Testis (tissue), 3 donors: ENCODE measurements around the gene COPS9. TPM values are rescaled to one million over a fixed set of nuclear protein-coding genes. Genes with fewer than 3 reads are reported as not detected.

Source experiments
- DNase-seq: peaks from one replicate; pipeline ENCODE4 v3.0.0-alpha.2; 2019
- H3K27ac ChIP-seq, 2 donors: fragments of 200-600 bp; sonication (generic); one replicate each; pipeline ENCODE4 v1.5.1; 2019
- H3K27me3 ChIP-seq: fragments of 200-600 bp; sonication (generic); one replicate; pipeline ENCODE4 v1.5.1; 2019
- H3K36me3 ChIP-seq: fragments of 200-600 bp; sonication (generic); one replicate; pipeline ENCODE4 v1.5.1; 2017; ENCODE audit warnings: low read depth; ENCODE audit errors: missing control alignments
- H3K4me1 ChIP-seq: fragments of 200-600 bp; sonication (generic); one replicate; pipeline ENCODE4 v1.5.1; 2019
- H3K4me3 ChIP-seq, 2 donors: fragments of 200-600 bp; sonication (generic); one replicate each; pipeline ENCODE4 v1.5.1; 2017 to 2019
- H3K9me3 ChIP-seq: fragments of 200-600 bp; sonication (generic); one replicate; pipeline ENCODE4 v1.5.1; 2017
- POLR2A ChIP-seq: fragments of 450-650 bp; IDR thresholded peaks from one replicate; pipeline ENCODE4 v1.6.1; 2017; ENCODE audit warnings: antibody characterized with exemption, mild to moderate bottlenecking, moderate library complexity
- WGBS, 2 donors: methylation state at CpG; one replicate each; pipeline ENCODE4 v1.1.5; 2018; 5-methylcytosine and 5-hydroxymethylcytosine counted together
- intact Hi-C: fragments of 100-400 bp; cut with DNase I; formaldehyde crosslinking; loops from one replicate; pipeline ENCODE4 v1.15.1; 2023; ENCODE audit warnings: low total_unique reads
- polyA plus RNA-seq: library from polyadenylated mRNA; stranded (reverse); fragments of 350-450 nt; fragmentation: Illumina TruSeq; extraction: RNeasy Lipid Tissue Mini Kit (QIAGEN cat#74804); gene quantifications from one replicate; pipeline ENCODE4 v1.2.3, GENCODE V29; 2014; ENCODE audit warnings: low read depth, low replicate concordance; ENCODE audit not compliant: insufficient read depth
- total RNA-seq, 2 donors: library from RNA; depleted of rRNA; stranded (reverse); fragments of >200 nt; gene quantifications; one replicate each; pipeline ENCODE4 v1.2.3, GENCODE V29; 2016
- TF ChIP-seq, protein P1 (sequence below), 3 experiments: fragments of 450-650 bp in 2 of 3; fragments of 200-600 bp in 1 of 3; sonication (generic) in 1 of 3; IDR thresholded peaks; one replicate each; pipeline ENCODE4 v1.5.1; 2016 to 2019; ENCODE audit warnings: antibody characterized with exemption in 3 of 3, mild to moderate bottlenecking in 2 of 3, moderate library complexity in 1 of 3

The COPS9 gene
- total and polyA plus RNA-seq, 3 donors from 2014 or later: 167 to 201 (median 170) TPM

DNA sequence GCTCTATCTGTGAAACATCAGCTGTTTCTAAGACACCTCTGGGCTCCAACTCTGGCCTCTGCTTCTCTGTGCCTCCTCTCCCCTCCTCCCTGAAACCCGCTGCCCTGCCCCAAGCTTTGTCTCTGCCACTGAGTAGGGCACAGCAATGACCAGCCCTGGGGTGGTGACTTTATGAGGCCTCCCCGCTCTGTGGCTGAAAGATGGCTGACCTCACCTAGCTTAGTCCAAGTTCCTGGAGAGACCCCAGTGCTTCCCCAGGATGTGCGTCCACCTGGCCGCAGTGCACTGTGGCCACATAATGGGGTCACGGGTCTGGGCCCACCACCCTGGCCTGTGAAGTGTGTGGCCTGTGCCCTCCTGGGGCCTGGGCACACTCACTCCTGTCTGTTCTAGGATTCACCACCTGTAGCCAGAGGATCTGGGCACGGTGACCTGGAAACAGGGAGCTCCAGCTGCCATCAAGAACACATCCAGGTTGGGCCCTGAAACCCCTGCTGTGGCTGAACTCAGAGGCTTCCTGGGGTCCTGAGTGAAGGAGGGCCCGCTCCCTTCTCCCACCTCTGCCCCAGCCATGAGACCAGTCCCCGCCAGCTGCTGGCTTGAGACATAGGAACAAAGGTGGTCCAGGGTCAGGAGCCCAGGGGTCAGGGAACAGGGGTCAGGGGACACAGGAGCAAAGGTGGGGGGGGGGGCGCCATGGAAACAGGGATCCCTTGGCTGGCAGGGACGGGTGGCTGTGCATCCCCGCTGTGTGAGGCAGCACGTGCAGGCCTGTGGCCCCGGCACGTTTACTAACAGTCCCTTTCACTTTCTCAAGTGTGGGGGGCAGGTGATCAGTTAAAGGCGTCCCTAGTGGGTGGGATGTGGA is 33.6 kb upstream of the COPS9 start:
- Histone ChIP-seq H3K27ac (no peak overlapping the region), H3K27me3 (no peaks in the 10 kb centered on the region), H3K4me3 (no peak overlapping the region), H3K36me3 (no peaks in the 10 kb centered on the region), H3K9me3 (no peaks in the 10 kb centered on the region), H3K4me1 (no peaks in the 10 kb centered on the region)
- intact Hi-C loops: no loop called here
- 83 to 85% methylated on average over 8 to 15 of the region's 15 CpGs for WGBS, 2 donors
- TF ChIP-seq, protein P1, sequence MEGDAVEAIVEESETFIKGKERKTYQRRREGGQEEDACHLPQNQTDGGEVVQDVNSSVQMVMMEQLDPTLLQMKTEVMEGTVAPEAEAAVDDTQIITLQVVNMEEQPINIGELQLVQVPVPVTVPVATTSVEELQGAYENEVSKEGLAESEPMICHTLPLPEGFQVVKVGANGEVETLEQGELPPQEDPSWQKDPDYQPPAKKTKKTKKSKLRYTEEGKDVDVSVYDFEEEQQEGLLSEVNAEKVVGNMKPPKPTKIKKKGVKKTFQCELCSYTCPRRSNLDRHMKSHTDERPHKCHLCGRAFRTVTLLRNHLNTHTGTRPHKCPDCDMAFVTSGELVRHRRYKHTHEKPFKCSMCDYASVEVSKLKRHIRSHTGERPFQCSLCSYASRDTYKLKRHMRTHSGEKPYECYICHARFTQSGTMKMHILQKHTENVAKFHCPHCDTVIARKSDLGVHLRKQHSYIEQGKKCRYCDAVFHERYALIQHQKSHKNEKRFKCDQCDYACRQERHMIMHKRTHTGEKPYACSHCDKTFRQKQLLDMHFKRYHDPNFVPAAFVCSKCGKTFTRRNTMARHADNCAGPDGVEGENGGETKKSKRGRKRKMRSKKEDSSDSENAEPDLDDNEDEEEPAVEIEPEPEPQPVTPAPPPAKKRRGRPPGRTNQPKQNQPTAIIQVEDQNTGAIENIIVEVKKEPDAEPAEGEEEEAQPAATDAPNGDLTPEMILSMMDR (IDR thresholded peaks at IDR 0.05): no peak
- TF ChIP-seq POLR2A: no peak
- DNase-seq: no peak

DNA sequence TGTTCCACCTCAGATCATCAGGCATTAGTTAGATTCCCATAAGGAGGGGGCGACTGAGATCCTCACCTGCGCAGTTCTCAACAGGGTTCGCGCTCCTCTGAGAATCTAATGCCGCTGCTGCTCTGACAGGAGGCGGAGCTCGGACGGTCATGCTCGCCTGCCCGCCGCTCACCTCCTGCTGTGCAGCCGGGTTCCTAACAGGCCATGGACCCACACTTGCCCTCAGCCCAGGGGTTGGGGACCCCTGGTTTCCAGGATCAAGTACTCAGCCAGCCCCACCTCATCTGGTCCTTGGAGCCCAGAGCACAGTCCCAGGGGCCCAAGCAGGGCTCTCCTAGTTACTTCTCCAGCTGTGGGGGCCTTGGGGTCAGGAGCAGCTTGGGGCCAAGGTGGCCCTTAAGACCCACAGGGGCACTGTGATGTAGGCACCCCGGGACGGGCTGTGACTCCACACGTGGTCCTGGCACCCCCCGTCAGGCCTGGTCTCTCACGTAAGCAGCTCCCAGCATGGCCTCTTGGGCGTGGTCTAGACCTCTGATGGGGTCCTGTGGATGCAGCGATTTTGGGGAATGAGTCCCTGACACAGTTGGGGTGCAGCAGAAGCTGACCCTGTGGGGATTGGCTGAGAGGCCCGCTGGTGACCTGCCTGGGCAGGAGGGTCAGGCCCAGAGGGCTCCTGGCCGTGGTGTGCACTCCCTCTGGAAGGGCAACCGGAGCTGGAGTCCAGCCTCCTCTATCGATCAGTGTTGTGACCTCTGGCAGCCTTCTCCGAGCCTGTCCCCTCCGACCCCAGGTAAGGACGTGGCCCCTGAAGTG is 32.6 kb upstream of the COPS9 start:
- intact Hi-C loops: no loop called here
- TF ChIP-seq, protein P1 (IDR thresholded peaks at IDR 0.05): no peak
- no peak for TF ChIP-seq POLR2A
- H3K4me3 ChIP-seq: no peak overlapping the region
- H3K27me3 ChIP-seq: no peaks in the 10 kb centered on the region
- H3K9me3 ChIP-seq: no peaks in the 10 kb centered on the region
- H3K4me1 ChIP-seq: no peaks in the 10 kb centered on the region
- H3K36me3 ChIP-seq: no peaks in the 10 kb centered on the region
- no peak for DNase-seq
- WGBS, 2 donors: 93 to 96% methylated on average over 15 to 26 of the region's 26 CpGs
- no peak overlapping the region for H3K27ac ChIP-seq

DNA sequence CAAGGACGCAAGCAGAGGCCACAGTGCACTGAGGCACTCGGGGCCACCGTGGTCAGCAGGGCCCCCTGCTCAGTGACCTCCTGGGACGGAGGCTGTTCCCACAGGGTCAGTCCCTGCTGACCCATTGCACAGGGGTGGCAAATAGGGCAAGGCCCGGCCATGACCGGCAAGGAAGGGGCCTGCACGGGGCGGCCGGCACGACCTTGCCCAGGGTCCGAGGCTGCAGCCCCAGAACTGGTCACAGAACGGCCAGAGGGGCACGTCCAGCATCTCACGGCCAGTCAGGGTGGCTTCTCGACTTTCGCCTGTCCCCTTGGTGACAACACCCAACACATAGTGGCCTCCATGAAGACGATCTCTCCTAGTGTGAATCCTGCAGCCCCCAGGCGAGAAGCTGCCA is 31.9 kb upstream of the COPS9 start:
- H3K27me3 ChIP-seq: no peaks in the 10 kb centered on the region
- no peak overlapping the region for H3K27ac ChIP-seq
- no peaks in the 10 kb centered on the region for H3K9me3 ChIP-seq
- no peak overlapping the region for H3K4me3 ChIP-seq
- no peak for DNase-seq
- no peaks in the 10 kb centered on the region for H3K36me3 ChIP-seq
- TF ChIP-seq, protein P1 (IDR thresholded peaks at IDR 0.05): no peak
- no peak for TF ChIP-seq POLR2A
- H3K4me1 ChIP-seq: no peaks in the 10 kb centered on the region
- 91 to 93% methylated on average over 6 to 18 of the region's 18 CpGs for WGBS, 2 donors
- intact Hi-C loops: no loop called here

DNA sequence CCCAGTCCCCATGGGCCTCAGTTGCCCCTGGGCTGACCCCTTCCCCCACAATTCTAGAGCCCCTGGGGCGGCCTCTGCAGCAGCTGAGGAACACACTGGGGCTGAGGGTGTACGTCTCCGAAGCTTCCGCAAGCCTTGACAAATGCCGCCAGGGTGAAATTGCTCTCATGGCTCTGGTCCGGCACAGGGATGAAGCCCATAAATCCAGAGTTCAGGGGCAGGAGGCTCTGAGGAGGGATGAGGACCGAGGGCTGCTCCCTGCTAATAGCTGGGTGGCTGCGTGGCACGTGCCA is 31.4 kb upstream of the COPS9 start:
- H3K4me1 ChIP-seq: no peaks in the 10 kb centered on the region
- no peak overlapping the region for H3K4me3 ChIP-seq
- 79 to 86% methylated on average over 6 to 9 of the region's 9 CpGs for WGBS, 2 donors
- H3K9me3 ChIP-seq: no peaks in the 10 kb centered on the region
- H3K27me3 ChIP-seq: no peaks in the 10 kb centered on the region
- H3K36me3 ChIP-seq: no peaks in the 10 kb centered on the region
- DNase-seq: no peak
- H3K27ac ChIP-seq: no peak overlapping the region
- TF ChIP-seq POLR2A: no peak
- TF ChIP-seq, protein P1 (IDR thresholded peaks at IDR 0.05): no peak
- intact Hi-C loops: no loop called here
